DMS53 treated with DMSO at 0.1 percent for 48 hours (cell line): Measurements from ENCODE around the gene DISP3.

Experiments
- DNase-seq: peaks from one replicate; lab custom pipeline; 2025; ENCODE audit not compliant: unreplicated experiment; lab: John Stamatoyannopoulos, UW

Gene DISP3

DNA sequence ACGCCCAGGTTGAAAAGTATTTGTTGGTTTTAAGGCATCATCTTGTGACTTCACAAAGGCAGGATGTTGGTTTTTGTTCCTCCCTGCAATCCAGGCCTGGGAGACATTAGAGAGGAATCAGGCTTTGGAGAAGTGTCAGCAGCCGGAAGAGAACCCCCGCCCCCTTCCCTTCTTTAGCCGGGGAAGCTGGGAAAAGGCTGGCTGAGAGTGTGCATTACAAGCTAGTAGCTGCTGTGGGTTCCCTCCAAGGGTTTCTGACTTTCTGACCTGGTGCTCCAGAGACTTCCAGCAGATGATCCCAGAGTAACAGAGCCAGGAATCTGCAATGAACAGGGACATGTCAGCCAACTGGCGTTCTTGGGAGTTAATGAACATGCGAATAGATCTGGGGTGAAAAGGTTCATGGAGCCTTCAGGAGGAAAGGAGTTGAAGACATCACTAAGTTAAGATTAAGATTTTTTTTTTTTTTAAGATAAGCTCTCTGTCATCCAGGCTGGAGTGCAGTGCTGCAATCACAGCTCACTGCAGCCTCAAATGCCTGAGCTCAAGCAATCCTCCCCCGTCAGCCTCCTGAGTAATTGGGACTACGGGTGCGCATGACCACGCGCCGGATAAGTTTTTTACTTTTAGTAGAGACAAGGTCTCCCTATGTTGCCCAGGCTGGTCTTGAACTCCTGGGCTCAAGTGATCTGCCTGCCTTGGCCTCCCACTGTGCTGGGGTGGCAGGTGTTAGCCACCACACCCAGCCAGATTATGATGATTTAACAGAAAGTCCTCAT, 7.5 kb downstream of the DISP3 start:
- DNase-seq, result no peak

DNA sequence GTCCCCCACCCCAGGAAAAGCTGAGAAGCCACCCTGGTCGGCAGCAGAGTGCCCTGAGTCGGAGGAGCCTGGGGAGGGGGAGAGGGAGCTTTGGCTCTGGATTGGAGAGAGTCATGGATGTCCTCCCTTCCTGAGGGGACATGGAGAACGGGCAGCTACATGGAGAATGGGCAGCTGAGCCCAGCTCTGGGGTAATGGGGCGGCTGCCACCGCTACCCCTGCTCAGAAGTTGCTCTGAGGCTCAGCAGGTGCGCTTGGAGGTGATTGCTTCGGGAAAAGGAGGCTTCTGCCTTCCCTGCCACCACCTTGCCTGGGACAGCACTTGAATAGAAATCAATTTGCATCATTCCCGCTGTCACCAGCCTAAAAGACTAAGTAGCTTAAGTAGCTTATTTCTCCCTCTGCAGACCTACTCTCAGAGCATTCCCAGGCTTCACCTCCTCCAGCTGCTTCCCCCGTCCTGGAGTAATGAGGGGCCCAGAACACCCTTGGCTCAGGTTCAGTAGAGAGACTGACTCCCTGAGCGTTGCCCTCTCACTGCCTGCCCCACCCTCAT, 8.3 kb downstream of the DISP3 start:
- no peak for DNase-seq

DNA sequence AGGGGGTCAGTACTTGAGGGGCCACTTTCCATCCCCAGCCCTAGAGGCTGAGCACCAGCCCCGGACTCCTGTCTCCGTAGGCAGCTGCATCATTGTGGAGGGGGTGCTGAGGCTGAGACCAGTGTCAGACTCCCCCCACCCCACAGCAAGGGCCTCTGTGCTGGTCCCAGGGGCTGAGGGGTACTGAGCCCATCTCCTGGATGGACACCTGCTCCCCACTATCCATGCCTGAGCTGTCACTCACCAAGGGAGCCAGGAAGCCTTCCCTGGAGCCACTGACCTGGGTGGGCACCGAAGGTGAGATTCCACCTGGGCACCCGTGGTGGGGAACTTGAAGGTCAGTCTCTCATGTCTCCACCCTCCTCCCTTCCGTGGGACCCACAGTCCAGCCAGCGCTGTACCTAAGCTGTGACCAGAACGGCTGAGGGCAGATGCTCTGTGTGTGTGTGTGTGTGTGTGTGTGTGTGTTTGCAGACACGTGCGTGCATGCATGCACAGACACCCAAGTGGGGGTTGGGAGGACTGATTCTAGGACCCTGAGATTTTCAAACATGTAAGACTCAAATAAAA, 9.3 kb downstream of the DISP3 start:
- no peak for DNase-seq

DNA sequence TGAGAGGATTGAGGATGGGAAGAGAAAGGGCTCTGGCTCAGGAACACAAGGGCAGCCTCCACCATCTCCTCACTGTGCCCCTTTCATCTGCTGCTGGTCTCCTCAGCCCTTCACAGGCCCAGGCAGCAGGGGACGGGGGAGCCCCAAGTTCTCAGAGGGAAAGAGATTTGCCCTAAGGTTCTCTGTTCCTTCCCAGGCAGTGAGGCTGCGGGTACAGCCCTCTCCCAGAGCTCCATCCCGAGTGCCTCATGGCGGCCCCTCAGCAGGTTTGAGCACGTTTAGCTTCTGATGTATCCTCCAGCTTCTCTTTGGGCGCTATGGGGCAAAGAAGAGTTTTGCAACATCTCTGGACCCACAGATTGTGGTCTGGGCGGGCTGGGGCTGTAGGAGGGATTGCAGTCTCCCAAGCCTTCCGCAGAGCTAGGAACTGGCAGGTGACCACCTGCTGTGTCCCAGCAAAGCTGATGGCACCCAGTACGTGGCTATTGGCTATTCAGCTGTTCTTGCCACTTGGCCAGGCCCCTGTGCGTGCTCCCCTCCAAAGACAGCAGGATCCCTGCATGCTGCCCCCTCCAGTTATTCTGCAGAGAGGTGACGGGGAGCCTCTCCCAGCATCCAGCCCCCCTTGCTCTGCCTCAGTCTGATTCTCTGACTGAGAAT, 10.1 kb downstream of the DISP3 start:
- DNase-seq, result no peak

DNA sequence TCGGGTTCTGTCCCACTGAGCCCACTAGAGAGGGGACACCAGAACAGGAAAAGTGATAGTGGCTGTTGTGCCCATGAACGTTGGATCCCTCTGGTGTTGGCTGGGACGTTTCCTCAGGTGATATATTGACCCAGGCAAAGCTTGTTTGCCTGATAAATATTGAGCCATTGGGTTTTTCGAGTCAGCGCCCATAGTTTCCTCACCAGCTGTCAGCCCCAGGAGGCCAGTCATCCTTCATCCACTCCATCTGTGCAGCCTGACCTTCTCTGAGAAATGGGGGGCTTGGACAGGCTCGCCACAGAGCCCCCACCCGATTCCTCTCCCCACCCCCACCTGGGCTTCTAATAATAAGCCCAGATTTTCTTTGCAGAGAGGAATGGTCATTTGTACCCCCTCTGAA, 13.3 kb downstream of the DISP3 start:
- DNase-seq, result no peak

DNA sequence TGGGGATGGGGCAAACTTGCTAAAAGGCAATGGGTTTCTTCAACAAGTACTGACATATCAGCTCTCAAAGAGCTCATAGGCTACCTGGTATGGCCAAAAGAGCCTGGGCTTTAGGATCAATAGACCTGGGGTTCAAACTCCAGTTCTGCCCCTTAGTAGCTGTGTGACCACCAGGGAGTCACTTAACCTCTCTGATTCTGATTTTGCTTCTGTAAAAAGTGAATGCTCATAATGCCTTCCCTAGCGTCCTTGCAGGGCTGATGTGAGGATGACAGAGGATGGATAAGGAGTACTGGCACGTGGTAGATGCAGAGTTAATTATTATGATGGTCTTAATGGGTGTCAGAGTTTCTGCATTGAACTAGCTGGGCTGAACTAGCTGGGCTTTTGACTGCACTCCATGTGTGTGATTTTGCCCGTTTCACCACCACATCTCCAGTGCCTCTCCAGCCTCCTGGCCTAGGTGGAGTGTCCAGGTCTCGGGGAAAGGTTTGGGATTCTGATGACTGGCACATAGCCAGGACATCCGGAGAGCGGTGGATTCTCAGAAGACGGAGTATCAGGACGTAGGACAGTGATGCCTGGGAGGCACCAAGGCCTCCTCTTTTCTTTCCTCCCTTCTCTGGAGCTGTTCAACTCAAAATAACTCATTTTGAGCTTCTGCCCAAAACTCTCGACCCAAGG, 15.2 kb downstream of the DISP3 start:
- DNase-seq, result no peak

DNA sequence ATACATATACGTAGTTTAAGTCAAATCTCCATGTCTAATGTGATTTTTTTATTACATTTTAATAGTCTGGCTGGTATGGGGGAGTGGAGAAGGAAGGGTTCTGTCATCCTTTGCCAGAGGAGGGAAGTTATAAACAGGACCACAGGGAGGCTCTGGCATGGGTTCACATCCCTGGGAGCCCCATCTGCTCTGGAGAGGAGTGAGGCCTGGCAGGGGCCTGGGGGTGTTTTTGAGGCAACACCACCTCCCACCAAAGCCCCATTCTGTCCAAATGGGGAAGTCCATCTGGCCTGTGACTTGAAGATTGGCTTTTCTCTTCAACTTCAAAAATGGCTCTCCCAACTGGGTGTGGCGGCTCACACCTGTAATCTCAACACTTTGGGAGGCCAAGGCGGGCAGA, 15.8 kb downstream of the DISP3 start:
- no peak for DNase-seq

DNA sequence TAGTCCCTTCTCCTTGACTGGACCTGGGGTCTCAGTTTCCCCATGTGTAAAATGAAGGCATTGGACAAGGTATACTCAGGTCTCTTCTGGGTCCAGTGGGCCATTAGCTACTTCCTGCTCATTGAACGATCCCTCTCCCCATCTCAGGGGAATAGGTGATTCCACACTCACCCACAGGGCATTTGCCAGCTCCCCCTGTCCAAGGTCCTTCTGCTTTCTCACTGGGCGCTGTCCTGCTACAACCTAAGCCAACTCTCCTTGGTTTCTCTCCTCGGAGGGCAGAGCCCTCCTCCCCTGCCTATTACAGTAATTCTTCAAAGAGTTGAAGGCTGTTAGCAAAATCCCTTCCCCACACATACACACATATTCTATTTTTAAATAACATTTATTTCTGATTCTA, 16.6 kb downstream of the DISP3 start:
- no peak for DNase-seq

DNA sequence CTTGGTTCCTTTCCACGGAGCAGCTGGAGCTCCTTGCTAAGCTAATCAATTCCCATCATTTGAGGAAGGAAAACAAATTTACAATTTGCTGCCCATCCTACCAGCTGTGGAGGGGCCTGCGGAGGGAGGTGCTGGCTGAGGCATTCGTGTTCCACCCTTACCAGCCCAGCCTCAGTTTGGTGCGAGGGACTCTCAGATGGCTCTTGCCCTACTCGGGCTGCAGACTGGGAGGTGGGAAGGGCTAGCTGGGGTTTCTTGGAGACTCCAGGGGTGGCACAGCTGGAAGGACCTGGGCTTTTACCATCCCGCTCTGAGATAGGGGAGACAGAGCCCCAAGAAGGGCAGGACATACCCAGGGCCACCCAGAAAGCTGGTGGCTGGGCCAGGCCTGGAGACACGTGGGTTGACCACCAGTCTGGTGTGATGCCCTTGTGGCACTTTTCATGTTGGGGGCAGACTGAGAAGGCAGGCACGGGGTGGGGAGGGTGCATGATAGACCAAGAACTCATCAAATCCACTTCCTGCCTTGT, 17.7 kb downstream of the DISP3 start:
- DNase-seq, result no peak

DNA sequence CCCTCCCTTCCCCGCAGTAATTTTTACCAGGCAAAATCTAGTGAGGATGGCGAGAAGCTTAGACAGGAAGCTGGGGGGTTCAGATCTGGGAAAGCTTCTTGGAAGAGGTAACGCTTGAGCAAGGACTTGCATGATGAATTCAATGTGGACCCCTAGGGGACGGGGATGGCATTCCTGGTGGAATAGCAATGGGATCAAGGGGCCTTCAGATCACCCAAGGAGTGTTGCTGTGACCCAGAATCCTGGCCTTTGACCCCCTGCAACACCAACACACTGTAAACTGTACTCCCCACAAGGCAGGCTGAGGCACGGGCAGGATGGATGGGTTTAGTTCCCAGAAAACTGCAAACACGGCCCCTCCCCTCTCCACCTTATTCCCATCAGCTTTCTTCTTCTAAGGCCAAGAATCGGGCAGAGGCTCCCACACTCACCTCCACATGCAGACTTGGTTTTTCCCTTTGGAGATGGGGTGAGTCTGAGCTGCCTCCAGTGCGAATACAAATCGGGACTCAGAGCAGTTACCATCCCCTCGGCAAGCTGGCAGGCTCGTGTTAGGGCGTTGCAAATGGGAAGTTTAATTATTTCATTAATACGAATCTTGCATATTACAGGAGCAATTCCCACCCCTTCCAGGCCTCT, 20.1 kb downstream of the DISP3 start:
- no peak for DNase-seq

DNA sequence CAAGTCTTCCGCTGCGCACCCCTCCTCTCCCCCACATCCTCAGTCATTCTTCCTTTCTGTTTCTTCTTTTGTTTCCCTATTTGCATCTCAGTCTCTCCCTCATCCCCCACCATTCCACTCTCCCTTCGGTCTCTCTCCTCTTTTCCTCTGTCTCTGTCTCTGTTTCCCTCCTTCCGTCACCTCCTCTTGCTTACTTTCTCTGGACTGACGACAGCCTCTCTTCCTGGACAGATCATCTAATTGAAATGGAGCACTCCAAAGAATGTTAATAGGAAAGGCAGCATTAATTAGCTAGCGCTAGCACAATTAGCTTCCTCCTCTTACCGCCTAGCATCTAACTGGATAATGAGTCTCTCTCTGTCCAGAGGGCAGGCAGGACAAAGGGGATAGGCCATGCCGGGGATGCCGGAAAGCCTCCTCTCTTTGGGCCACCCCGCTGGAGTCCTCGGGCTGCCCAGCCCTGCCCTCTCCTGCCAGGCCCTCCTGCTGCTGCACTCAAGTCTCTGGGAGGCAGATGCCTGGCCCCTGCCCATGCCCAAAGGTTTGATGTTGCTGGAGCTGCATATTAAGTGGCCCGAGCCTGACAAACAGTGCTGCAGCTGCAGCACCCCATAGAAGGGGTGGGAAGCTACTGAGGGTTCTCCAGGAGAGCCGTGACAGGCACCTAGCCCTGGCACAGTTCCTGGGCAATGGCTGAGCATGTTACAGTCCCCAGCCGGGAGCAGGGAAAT, 20.8 kb downstream of the DISP3 start:
- no peak for DNase-seq

DNA sequence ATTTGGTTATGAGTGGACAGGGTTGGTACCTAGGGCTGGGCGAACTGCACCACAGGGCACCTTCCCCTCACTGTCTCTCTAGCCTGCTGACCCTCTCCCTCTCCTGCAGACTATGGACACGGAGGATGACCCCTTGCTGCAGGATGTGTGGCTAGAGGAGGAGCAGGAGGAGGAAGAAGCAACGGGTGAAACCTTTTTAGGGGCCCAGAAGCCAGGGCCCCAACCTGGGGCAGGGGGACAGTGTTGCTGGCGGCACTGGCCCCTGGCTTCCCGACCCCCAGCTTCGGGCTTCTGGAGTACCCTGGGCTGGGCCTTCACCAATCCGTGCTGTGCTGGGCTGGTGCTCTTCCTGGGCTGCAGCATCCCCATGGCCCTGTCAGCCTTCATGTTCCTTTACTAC, 21.9 kb downstream of the DISP3 start:
- no peak for DNase-seq

DNA sequence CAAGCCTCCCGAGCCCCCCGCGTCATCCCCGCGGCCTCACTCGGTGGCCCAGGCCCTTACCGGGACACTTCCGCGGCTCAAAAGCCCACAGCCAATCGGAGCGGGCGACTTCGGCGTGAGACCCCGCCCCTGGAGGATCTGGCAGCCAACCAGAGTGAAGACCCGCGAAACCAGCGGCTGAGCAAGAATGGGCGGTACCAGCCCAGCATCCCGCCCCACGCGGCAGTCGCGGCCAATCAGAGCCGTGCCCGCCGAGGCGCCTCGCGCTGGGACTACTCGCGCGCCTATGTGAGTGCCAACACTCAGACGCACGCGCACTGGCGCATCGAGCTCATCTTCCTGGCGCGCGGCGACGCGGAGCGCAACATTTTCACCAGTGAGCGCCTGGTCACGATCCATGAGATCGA, 22.5 kb downstream of the DISP3 start:
- DNase-seq, result no peak

DNA sequence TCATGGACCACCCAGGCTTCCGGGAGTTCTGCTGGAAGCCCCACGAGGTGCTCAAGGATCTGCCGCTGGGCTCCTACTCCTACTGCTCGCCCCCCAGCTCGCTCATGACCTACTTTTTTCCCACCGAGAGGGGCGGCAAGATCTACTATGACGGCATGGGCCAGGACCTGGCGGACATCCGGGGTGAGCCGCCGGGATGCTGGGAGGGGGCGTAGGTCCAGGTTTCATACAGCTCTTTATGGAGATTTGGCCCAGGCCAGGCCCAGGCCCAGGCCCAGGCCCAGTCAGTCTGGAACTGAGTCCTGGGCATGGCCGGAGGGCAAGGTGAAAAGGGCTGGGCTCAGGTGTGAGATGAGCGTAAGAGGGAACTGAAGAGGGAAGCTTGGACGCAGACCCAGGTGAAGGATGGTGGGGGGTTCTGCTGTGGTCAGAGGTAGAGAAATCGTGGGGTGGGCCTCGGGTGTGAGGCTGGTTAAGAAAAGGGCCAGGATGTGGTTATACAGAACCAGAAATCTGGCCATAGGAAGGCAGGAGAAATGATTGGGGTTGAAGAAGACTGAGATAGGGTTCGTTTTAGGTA, 23.0 kb downstream of the DISP3 start:
- DNase-seq, result no peak

DNA sequence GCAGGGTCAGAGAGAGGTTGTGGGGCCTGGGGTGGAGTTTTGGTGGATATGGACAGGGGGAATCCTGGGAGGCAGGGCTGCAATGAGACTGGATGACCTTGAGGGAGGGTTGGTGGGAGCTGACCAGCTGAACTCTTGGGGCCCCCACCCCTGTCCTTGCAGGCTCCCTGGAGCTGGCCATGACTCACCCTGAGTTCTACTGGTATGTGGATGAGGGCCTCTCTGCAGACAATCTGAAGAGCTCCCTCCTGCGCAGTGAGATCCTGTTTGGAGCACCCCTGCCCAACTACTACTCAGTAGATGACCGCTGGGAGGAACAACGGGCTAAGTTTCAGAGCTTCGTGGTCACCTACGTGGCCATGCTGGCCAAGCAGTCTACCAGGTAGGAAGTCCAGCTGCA, 23.6 kb downstream of the DISP3 start:
- no peak for DNase-seq

DNA sequence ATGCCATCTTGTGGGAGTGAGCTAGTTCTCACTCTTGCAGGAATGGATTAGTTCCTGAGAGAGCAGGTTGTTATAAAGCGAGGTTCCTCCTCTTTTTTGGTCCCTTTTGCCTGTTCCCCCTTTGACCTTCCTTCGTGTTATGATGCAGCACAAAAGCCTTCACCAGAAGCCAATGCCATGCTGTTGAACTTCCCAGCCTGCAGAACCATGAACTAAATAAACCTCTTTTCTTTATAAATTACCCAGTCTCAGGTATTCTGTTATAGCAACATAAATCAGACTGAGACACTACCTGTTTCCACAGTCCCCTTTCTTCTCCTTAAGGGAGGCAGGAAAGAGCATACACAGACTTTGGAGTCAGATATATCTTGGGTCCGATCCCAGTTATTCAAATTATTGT, 25.6 kb downstream of the DISP3 start:
- no peak for DNase-seq

DNA sequence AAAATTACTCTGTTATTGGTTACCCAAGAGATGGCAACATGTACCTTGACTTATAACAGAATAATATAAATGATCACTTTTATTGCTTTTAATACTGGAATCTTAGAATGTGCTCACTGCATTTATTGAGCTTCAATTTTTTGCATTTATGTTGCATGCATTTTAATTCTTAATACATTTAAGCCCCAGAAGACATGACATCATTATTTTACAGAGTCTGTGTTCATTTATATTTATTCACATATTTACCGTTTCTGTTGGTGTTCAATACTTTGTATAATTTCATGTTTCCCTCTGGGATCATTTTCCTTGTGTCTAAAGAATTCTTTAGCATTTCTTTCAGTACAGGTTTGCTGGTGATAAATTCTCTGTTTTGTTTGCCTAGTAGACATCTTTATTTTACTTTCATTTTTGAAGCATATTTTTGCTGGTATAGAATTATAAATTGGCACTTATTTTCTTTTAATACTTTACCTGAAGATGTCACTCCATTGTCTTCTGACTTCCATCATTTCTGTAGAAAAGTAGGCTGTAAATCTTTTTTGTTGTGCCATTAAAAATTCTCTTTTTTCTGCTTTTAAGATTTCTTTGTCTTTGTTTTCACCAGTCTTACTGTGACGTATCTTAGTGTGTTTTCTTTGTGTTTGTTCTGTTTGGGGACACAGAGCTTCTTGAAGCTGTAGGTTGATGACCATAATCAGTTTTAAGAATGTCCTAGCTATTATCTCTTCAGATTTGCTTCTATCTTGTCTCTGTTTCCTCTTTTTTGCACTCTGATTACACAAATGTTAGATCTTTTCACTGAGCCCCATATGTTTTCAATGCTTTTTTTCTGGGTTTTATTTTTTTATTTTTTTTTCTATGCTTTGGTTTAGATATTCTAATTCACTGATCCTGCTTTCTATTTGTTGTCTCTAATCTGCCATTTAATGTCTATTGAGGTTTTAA, 26.9 kb downstream of the DISP3 start:
- no peak for DNase-seq

DNA sequence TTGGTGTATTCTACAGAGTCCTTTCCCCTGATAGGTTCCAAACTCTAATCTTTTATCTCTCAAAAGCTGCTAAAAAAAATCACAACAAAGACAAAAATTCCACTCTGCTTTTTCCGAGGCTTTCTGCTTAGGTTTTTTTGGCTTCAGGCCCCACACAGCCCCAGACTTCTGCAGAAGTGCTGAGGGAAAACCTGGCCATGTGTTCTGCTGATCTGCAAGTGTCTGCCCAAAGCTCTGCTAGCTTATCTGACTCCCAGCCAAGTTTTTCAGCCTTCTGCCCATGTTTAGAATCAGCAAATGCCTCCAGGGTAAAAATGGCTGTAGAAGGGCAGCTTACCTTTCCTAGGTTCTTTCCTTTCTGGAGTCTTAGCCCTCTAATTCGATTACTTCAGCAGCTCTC, 28.4 kb downstream of the DISP3 start:
- no peak for DNase-seq

DNA sequence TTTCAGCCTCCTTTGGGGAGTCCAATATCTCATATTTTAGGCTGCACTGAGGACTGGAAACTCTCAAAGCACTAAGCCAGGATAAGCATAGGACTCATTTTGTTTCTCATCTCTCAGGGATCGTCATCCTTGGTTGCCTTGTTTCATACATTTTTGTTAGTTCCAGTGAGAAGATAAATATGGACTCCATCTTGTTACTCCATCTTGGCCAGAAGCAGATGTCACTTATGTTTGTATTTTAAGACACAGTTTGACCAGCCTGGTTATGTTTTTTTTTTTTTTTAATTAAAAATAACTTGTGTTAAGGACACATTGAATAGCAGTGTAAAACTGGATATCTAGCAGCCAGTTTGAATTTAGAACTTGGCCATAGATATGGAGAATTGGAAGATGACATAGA, 34.7 kb downstream of the DISP3 start:
- DNase-seq, result no peak
